Endothelial cell of umbilical vein (primary cell): ENCODE measurements around the gene LDLRAD4. TPM values are rescaled to one million over a fixed set of nuclear protein-coding genes. Genes with fewer than 3 reads are reported as not detected.
A peak's percentile ranks its signal among the peaks of the same experiment; 100 is the strongest.

Experiments
- BruUV-seq: library from RNA; stranded (reverse); fragments of 400-500 nt; replicated peaks from 2 replicates; lab custom pipeline; 2021; lab: Mats Ljungman, UMichigan
- CTCF ChIA-PET: fragments of 300-600, 350-600 bp; sonication (Branson Sonifier 250); formaldehyde crosslinking; loops from one replicate; lab custom pipeline; 2021; ENCODE audit warnings: antibody characterized with exemption, inconsistent platforms; lab: Charles Lee
- POLR2A ChIA-PET: fragments of 300-600, 350-600 bp; sonication (Branson Sonifier 250); formaldehyde crosslinking; loops from one replicate; lab custom pipeline; 2021; ENCODE audit warnings: antibody characterized with exemption, inconsistent platforms; lab: Charles Lee
- DNase-seq: peaks from one replicate; pipeline ENCODE4 v3.0.0-alpha.2; 2011; ENCODE audit warnings: low read depth, low spot score
- FAIRE-seq: peaks from 2 replicates; lab custom pipeline; 2011; peaks lifted over from hg19 to GRCh38; lab: Jason Lieb, UNC
- H2AFZ ChIP-seq: 2 replicates; pipeline ENCODE4 v1.6.0; 2012; ENCODE audit warnings: low read depth, low read length, control low read depth, inconsistent platforms
- H3K27ac ChIP-seq: 2 replicates; pipeline ENCODE4 v1.5.1; 2011; ENCODE audit warnings: low read depth, mild to moderate bottlenecking, control low read depth, low read length, moderate library complexity; ENCODE audit not compliant: insufficient read depth
- H3K27me3 ChIP-seq, 2 experiments: 2 replicates each; pipeline versions ENCODE4 v1.6.0 to v1.6.1; 2011; ENCODE audit warnings: low read length in 2 of 2, mixed read lengths in 1 of 2; ENCODE audit not compliant: control insufficient read depth in 2 of 2, insufficient read depth in 2 of 2
- H3K36me3 ChIP-seq, 2 experiments: 2 replicates in 1 of 2; 3 replicates in 1 of 2; pipeline ENCODE4 v1.5.1; 2011; ENCODE audit warnings: low read length in 2 of 2, mild to moderate bottlenecking in 1 of 2, moderate library complexity in 1 of 2; ENCODE audit not compliant: control insufficient read depth in 2 of 2, insufficient read depth in 2 of 2; ENCODE audit errors: extremely low read depth in 1 of 2
- H3K4me1 ChIP-seq: 3 replicates; pipeline ENCODE4 v1.5.1; 2011; ENCODE audit warnings: mild to moderate bottlenecking, low read length; ENCODE audit not compliant: control insufficient read depth, insufficient read depth; ENCODE audit errors: extremely low read depth
- H3K4me2 ChIP-seq: 2 replicates; pipeline ENCODE4 v1.6.1; 2011; ENCODE audit warnings: low read length, control low read depth, mixed read lengths; ENCODE audit not compliant: insufficient read depth
- H3K4me3 ChIP-seq, 3 experiments: fragments of 200-600 bp in 1 of 3; sonication (generic), shearing (Covaris generic) in 1 of 3; replicated peaks in 1 of 3; 2 replicates each; pipeline ENCODE4 v1.5.1; 2011 to 2016; ENCODE audit warnings: control low read depth in 3 of 3, low read length in 3 of 3, mild to moderate bottlenecking in 2 of 3, inconsistent platforms in 1 of 3, low read depth in 1 of 3, moderate library complexity in 1 of 3; ENCODE audit not compliant: insufficient read depth in 1 of 3
- H3K79me2 ChIP-seq: 2 replicates; pipeline ENCODE4 v1.6.0; 2012; ENCODE audit warnings: low read length, inconsistent platforms; ENCODE audit not compliant: control insufficient read depth, insufficient read depth
- H3K9ac ChIP-seq: replicated peaks from 2 replicates; pipeline ENCODE3; 2011; ENCODE audit warnings: low read length, control low read depth; ENCODE audit not compliant: insufficient read depth; ENCODE audit errors: extremely low read depth
- H3K9me1 ChIP-seq: replicated peaks from 3 replicates; pipeline ENCODE4 v1.6.0; 2011; ENCODE audit warnings: mild to moderate bottlenecking, low read length; ENCODE audit not compliant: control insufficient read depth, insufficient read depth; ENCODE audit errors: extremely low read depth
- H3K9me3 ChIP-seq: replicated peaks from 2 replicates; pipeline ENCODE4 v1.5.1; 2012; ENCODE audit warnings: low read length, inconsistent platforms; ENCODE audit not compliant: control insufficient read depth, insufficient read depth
- H4K20me1 ChIP-seq: replicated peaks from 2 replicates; pipeline ENCODE3; 2011; ENCODE audit warnings: mild to moderate bottlenecking, low read length; ENCODE audit not compliant: control insufficient read depth, insufficient read depth; ENCODE audit errors: extremely low read depth
- CTCF ChIP-seq, 2 donors: IDR thresholded peaks; 1 replicate in 1 of 2; 2 replicates in 1 of 2; pipeline ENCODE4 v1.5.1; 2011; ENCODE audit warnings: low read length in 2 of 2, mild to moderate bottlenecking in 2 of 2, moderate library complexity in 2 of 2, control low read depth in 1 of 2, inconsistent platforms in 1 of 2, low read depth in 1 of 2; ENCODE audit not compliant: insufficient read depth in 1 of 2; ENCODE audit errors: extremely low read depth in 1 of 2
- EZH2 ChIP-seq: IDR thresholded peaks from 2 replicates; pipeline ENCODE4 v1.6.1; 2012; ENCODE audit warnings: borderline replicate concordance, low read depth, mild to moderate bottlenecking, moderate library complexity, low read length, inconsistent platforms; ENCODE audit not compliant: severe bottlenecking
- FOS ChIP-seq: IDR thresholded peaks from 2 replicates; pipeline ENCODE4 v1.6.1; 2011; ENCODE audit warnings: mild to moderate bottlenecking, low read length, moderate library complexity, borderline replicate concordance; ENCODE audit not compliant: insufficient read depth
- GATA2 ChIP-seq: IDR thresholded peaks from 2 replicates; pipeline ENCODE4 v1.7.0; 2011; ENCODE audit warnings: low read depth, mild to moderate bottlenecking, moderate library complexity, mixed read lengths, low read length; ENCODE audit not compliant: insufficient read length, insufficient read depth
- JUN ChIP-seq: IDR thresholded peaks from 2 replicates; pipeline ENCODE4 v1.6.1; 2011; ENCODE audit warnings: borderline replicate concordance, low read depth; ENCODE audit not compliant: insufficient read length, insufficient read depth
- MAX ChIP-seq: IDR thresholded peaks from 2 replicates; pipeline ENCODE4 v1.6.1; 2011; ENCODE audit not compliant: insufficient read depth, insufficient read length
- MYC ChIP-seq: IDR thresholded peaks from one replicate; pipeline ENCODE4 v1.6.1; 2011; ENCODE audit warnings: mild to moderate bottlenecking, low read depth, low read length
- POLR2A ChIP-seq: IDR thresholded peaks from 2 replicates; pipeline ENCODE4 v1.6.1; 2012; ENCODE audit warnings: low read depth, mild to moderate bottlenecking, control low read depth, low read length
- POLR2AphosphoS5 ChIP-seq: IDR thresholded peaks from 2 replicates; pipeline ENCODE4 v1.6.1; 2012; ENCODE audit warnings: low read depth, mild to moderate bottlenecking, control low read depth, low read length, moderate library complexity; ENCODE audit not compliant: insufficient read depth
- dilution Hi-C: fragments of 300-500 bp; cut with MboI; formaldehyde crosslinking; loops from one replicate; pipeline ENCODE4 v1.15.0; 2019; ENCODE audit warnings: low sequenced_read_pairs; ENCODE audit not compliant: extremely low pct_ligation_motif_present
- intact Hi-C: fragments of 100-400 bp; cut with micrococcal nuclease; formaldehyde crosslinking; loops from one replicate; pipeline ENCODE4 v1.10.0; 2022
- polyA plus RNA-seq, 4 experiments: library from polyadenylated mRNA; depleted of rRNA in 3 of 4; stranded (reverse) in 3 of 4; unstranded in 1 of 4; fragments of >200 nt; gene quantifications; 2 replicates each; pipeline versions ENCODE4 v1.2.1 to v1.2.3, GENCODE V29; 2011 to 2012; ENCODE audit warnings: missing spikeins in 1 of 4
- total RNA-seq: library from RNA; stranded (reverse); gene quantifications from 2 replicates; pipeline ENCODE4 v1.2.3, GENCODE V29; 2021

Gene LDLRAD4
- total and polyA plus RNA-seq, 2 donors (not counting 3 experiments of a cell fraction or from before 2014, with no cell fraction given) = 5.2 to 6.5 TPM

DNA sequence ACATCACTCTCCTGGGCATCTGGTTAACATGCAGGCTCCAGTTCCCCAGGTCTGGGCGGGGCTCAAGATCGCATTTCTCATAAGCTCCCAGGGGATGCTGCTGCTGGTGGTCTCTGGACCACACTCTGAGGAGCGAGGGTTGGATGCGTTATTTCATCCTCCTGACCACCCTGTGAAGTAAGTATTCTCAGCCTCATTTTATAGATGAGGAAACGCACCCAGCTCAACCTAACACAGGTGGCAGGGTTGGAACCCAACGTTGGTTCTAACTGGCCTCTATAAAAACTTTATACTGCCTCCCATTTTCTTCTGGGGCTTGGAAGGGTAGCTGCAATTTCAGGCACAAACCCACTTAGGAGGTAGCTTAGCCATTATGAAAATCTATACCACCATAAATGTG, 387.3 kb downstream of the LDLRAD4 start:
- no peaks in the 10 kb centered on the region for H4K20me1 ChIP-seq
- TF ChIP-seq MYC (no peak), POLR2A (no peak), CTCF (IDR thresholded peaks at IDR 0.05; ENCODE audit: extremely low read depth in 1 of 2, insufficient read depth in 1 of 2, low read depth in 1 of 2, low read length in 2 of 2) (no peak)
- no peaks in the 10 kb centered on the region for H3K9me3 ChIP-seq
- no peaks in the 10 kb centered on the region for H3K79me2 ChIP-seq
- H3K4me2 ChIP-seq = no peak overlapping the region
- H3K9me1 ChIP-seq = no peaks in the 10 kb centered on the region
- no peak overlapping the region for H2AFZ ChIP-seq
- H3K9ac ChIP-seq = no peak overlapping the region
- H3K36me3 ChIP-seq = no peaks in the 10 kb centered on the region
- dilution Hi-C loops = no loop called here
- ChIA-PET CTCF (no interaction called here), POLR2A (no interaction called here)
- DNase-seq = no peak
- H3K27ac ChIP-seq = no peak overlapping the region
- no peak for FAIRE-seq
- no peak overlapping the region for H3K4me3 ChIP-seq
- H3K27me3 ChIP-seq = peaks cover 0 to 8% of the 10 kb centered on the region in 2 experiments
- BruUV-seq = no TSS peak
- intact Hi-C loops = no loop called here
- H3K4me1 ChIP-seq = peaks cover 6% of the 10 kb centered on the region

- no peaks in the 10 kb centered on the region for H3K79me2 ChIP-seq
- intact Hi-C loops (no loop called here), dilution Hi-C loops (no loop called here)
- no peaks in the 10 kb centered on the region for H3K9me3 ChIP-seq
- H3K4me2 ChIP-seq = no peak overlapping the region
- no peak for TF ChIP-seq MAX
- TF ChIP-seq POLR2AphosphoS5 = no peak
- TF ChIP-seq POLR2A = no peak
- no peak for TF ChIP-seq FOS
- no peak for TF ChIP-seq EZH2
- TF ChIP-seq CTCF (IDR thresholded peaks at IDR 0.05; ENCODE audit: extremely low read depth in 1 of 2, insufficient read depth in 1 of 2, low read depth in 1 of 2, low read length in 2 of 2) = no peak
- no peak for TF ChIP-seq JUN
- no peak for TF ChIP-seq GATA2
- TF ChIP-seq MYC = no peak
- H3K36me3 ChIP-seq = no peaks in the 10 kb centered on the region
- H3K4me3 ChIP-seq = no peak overlapping the region
- no peak overlapping the region for H2AFZ ChIP-seq
- H4K20me1 ChIP-seq = no peaks in the 10 kb centered on the region
- no peak for DNase-seq
- peak; percentile 4 for FAIRE-seq
- peaks cover 2 to 11% of the 10 kb centered on the region in 2 experiments for H3K27me3 ChIP-seq
- H3K9ac ChIP-seq = no peak overlapping the region
- ChIA-PET CTCF (no interaction called here), POLR2A (no interaction called here)
- peaks cover 13% of the 10 kb centered on the region for H3K4me1 ChIP-seq
- no TSS peak for BruUV-seq
- H3K27ac ChIP-seq = no peak overlapping the region
- no peaks in the 10 kb centered on the region for H3K9me1 ChIP-seq
Observed at GRCh38 chr18:13606604-13607254, 388.2 kb downstream of the LDLRAD4 start.
